Stimulated activated CD8-positive, alpha-beta memory T cell treated with anti-CD3 and anti-CD28 coated beads, Interleukin-12 subunit alpha, Interleukin-12 subunit beta, amount 100 ng/mL, for 24 hours (primary cell): Measurements from ENCODE around the gene NEURL1B.
"Not testable (repeated sequence)": the region's sequence is repeated elsewhere in the genome, so short reads cannot be mapped to it uniquely, and the experiment has no call there.

Source experiments
- DNase-seq: peaks from one replicate; pipeline ENCODE4 v3.0.0-alpha.2; 2020; ENCODE audit errors: extremely low read depth

The NEURL1B gene

GRCh38 chr5:172634106-172634899, 6.8 kb upstream of the NEURL1B start:
- no peak for DNase-seq

GRCh38 chr5:172635038-172635437, 6.0 kb upstream of the NEURL1B start:
- DNase-seq = no peak

GRCh38 chr5:172636279-172637050, 4.6 kb upstream of the NEURL1B start:
- no peak for DNase-seq

GRCh38 chr5:172637110-172637580, 3.9 kb upstream of the NEURL1B start:
- DNase-seq = no peak

GRCh38 chr5:172637740-172638139, 3.3 kb upstream of the NEURL1B start:
- DNase-seq = no peak

- DNase-seq = no peak
Observed at GRCh38 chr5:172638209-172638768, 2.8 kb upstream of the NEURL1B start.

GRCh38 chr5:172640139-172640538, 924 bp upstream of the NEURL1B start:
- DNase-seq = no peak

GRCh38 chr5:172641359-172642050, 442 bp downstream of the NEURL1B start:
- no peak for DNase-seq

GRCh38 chr5:172642051-172642409, 967 bp downstream of the NEURL1B start:
- no peak for DNase-seq

GRCh38 chr5:172642486-172642885, 1.4 kb downstream of the NEURL1B start:
- no peak for DNase-seq

- no peak for DNase-seq
Observed at GRCh38 chr5:172642926-172643871, 2.1 kb downstream of the NEURL1B start.

- no peak for DNase-seq
Observed at GRCh38 chr5:172644266-172644665, 3.2 kb downstream of the NEURL1B start.

- no peak for DNase-seq
Observed at GRCh38 chr5:172644711-172645110, 3.6 kb downstream of the NEURL1B start.

- DNase-seq = no peak
Observed at GRCh38 chr5:172645271-172646055, 4.4 kb downstream of the NEURL1B start.

GRCh38 chr5:172646716-172647285, 5.7 kb downstream of the NEURL1B start:
- no peak for DNase-seq

GRCh38 chr5:172647352-172648012, 6.4 kb downstream of the NEURL1B start:
- no peak for DNase-seq

- DNase-seq = no peak
Observed at GRCh38 chr5:172648013-172648381, 6.9 kb downstream of the NEURL1B start.

- no peak for DNase-seq
Observed at GRCh38 chr5:172648755-172649154, 7.7 kb downstream of the NEURL1B start.

GRCh38 chr5:172656496-172656895, 15.4 kb downstream of the NEURL1B start:
- not testable (repeated sequence) for DNase-seq
